Measurements from ENCODE around the gene CDCA3. TPM values are rescaled to one million over a fixed set of nuclear protein-coding genes. Genes with fewer than 3 reads are reported as not detected.

The CDCA3 gene
- total and polyA plus RNA-seq, 7 experiments from 2014 or later, result 0.64 to 55.6 (median 1.4) TPM; not detected in 1

DNA sequence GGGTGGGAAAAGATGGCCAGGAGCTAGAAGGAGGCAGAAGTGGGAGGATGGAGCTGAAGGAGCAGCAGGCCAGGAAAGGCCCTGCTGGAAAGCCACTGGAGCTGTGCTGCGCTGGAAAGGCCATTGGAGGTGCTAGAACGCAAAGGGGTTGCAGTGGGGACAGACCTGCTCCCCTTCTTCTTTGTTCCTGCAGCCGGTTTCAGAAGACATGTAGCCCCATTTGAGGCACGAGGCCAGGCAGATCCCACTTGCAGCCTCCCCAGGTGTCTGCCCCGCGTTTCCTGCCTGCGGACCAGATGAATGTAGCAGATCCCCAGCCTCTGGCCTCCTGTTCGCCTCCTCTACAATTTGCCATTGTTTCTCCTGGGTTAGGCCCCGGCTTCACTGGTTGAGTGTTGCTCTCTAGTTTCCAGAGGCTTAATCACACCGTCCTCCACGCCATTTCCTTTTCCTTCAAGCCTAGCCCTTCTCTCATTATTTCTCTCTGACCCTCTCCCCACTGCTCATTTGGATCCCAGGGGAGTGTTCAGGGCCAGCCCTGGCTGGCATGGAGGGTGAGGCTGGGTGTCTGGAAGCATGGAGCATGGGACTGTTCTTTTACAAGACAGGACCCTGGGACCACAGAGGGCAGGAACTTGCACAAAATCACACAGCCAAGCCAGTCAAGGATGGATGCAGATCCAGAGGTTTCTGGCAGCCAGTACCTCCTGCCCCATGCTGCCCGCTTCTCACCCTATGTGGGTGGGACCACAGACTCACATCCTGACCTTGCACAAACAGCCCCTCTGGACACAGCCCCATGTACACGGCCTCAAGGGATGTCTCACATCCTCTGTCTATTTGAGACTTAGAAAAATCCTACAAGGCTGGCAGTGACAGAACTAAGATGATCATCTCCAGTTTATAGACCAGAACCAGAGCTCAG lies 31.7 kb downstream of the CDCA3 start:
- Histone ChIP-seq H3K4me1 (ENCODE audit: control insufficient read depth in 2 of 2, insufficient read depth in 2 of 2, low read length in 2 of 2) (peaks cover 0 to 15% of the 10 kb centered on the region in 2 donors), H3K4me3 (ENCODE audit: low read length) (no peak overlapping the region), H3K36me3 (ENCODE audit: control insufficient read depth in 2 of 3, insufficient read depth in 3 of 3, low read length in 3 of 3) (peaks cover 0 to 61% (median 17%) of the 10 kb centered on the region in 3 experiments), H3K9me3 (ENCODE audit: control insufficient read depth in 2 of 3, low read length in 3 of 3) (no peaks in the 10 kb centered on the region), H3K27ac (ENCODE audit: low read depth, low read length) (no peak overlapping the region), H3K27me3 (ENCODE audit: control insufficient read depth in 2 of 2, insufficient read depth in 2 of 2, low read length in 2 of 2) (peaks cover 0 to 3% of the 10 kb centered on the region in 2 donors)
- DNase-seq, result no peak
- peak overlapping the region in 5 of 9 donors; percentile 10 to 65 (median 55) for H3K27ac Mint-ChIP-seq
- intact Hi-C loops (cut with micrococcal nuclease), result no loop called here
- no peak for ATAC-seq
- H3K27me3 Mint-ChIP-seq, result peaks cover 0 to 23% (median 9%) of the 10 kb centered on the region in 5 donors
- peaks cover 0 to 2% (median 0%) of the 10 kb centered on the region in 11 donors for H3K9me3 Mint-ChIP-seq
- ChIA-PET CTCF (interaction anchor here (1.9 kb wide), 1 partner anchor 66 kb away, joined by 4 read pairs; the partner anchor contains the start of gene MLF2), POLR2A (interaction anchor here (3.6 kb wide), 1 partner anchor 30 kb away, joined by 12 read pairs; the partner anchor contains the start of gene CD4)
- H3K4me3 Mint-ChIP-seq, result peak overlapping the region in 1 of 10 donors; percentile 30
- H3K36me3 Mint-ChIP-seq, result peaks cover 11 to 34% (median 19%) of the 10 kb centered on the region in 5 donors
- H3K4me1 Mint-ChIP-seq, result peaks cover 15 to 23% (median 20%) of the 10 kb centered on the region in 7 donors

GRCh38 chr12:6818645-6819044 lies 32.4 kb downstream of the CDCA3 start:
- DNase-seq, result no peak
- H3K27me3 Mint-ChIP-seq, result peaks cover 0 to 20% (median 9%) of the 10 kb centered on the region in 5 donors
- H3K4me3 ChIP-seq (ENCODE audit: low read length), result no peak overlapping the region
- H3K36me3 ChIP-seq (ENCODE audit: control insufficient read depth in 2 of 3, insufficient read depth in 3 of 3, low read length in 3 of 3), result peaks cover 0 to 68% (median 22%) of the 10 kb centered on the region in 3 experiments
- H3K27ac Mint-ChIP-seq, result peak overlapping the region in 2 of 9 donors; percentile 55 to 61
- no peak for ATAC-seq
- intact Hi-C loops (cut with micrococcal nuclease), result no loop called here
- peaks cover 15 to 25% (median 20%) of the 10 kb centered on the region in 7 donors for H3K4me1 Mint-ChIP-seq
- H3K27me3 ChIP-seq (ENCODE audit: control insufficient read depth in 2 of 2, insufficient read depth in 2 of 2, low read length in 2 of 2), result peaks cover 0 to 3% of the 10 kb centered on the region in 2 donors
- H3K4me3 Mint-ChIP-seq, result no peak overlapping the region
- H3K36me3 Mint-ChIP-seq, result peaks cover 11 to 40% (median 21%) of the 10 kb centered on the region in 5 donors
- CTCF ChIA-PET, result interaction anchor here (1.9 kb wide), 1 partner anchor 65 kb away, joined by 4 read pairs; the partner anchor contains the start of gene MLF2
- peaks cover 0 to 2% (median 0%) of the 10 kb centered on the region in 11 donors for H3K9me3 Mint-ChIP-seq
- no peak overlapping the region for H3K27ac ChIP-seq (ENCODE audit: low read depth, low read length)
- peaks cover 0 to 15% of the 10 kb centered on the region in 2 donors for H3K4me1 ChIP-seq (ENCODE audit: control insufficient read depth in 2 of 2, insufficient read depth in 2 of 2, low read length in 2 of 2)
- no peaks in the 10 kb centered on the region for H3K9me3 ChIP-seq (ENCODE audit: control insufficient read depth in 2 of 3, low read length in 3 of 3)
- POLR2A ChIA-PET, result interaction anchor here (0.6 kb wide), 1 partner anchor 65 kb away, joined by 3 read pairs; no protein-coding TSS in a partner anchor

GRCh38 chr12:6818222-6818621 lies 32.9 kb downstream of the CDCA3 start:
- H3K4me1 Mint-ChIP-seq, result peaks cover 15 to 27% (median 20%) of the 10 kb centered on the region in 7 donors
- H3K4me1 ChIP-seq (ENCODE audit: control insufficient read depth in 2 of 2, insufficient read depth in 2 of 2, low read length in 2 of 2), result peaks cover 0 to 15% of the 10 kb centered on the region in 2 donors
- peaks cover 0 to 18% (median 9%) of the 10 kb centered on the region in 5 donors for H3K27me3 Mint-ChIP-seq
- no peak overlapping the region for H3K4me3 Mint-ChIP-seq
- H3K9me3 ChIP-seq (ENCODE audit: control insufficient read depth in 2 of 3, low read length in 3 of 3), result no peaks in the 10 kb centered on the region
- H3K36me3 ChIP-seq (ENCODE audit: control insufficient read depth in 2 of 3, insufficient read depth in 3 of 3, low read length in 3 of 3), result peaks cover 0 to 69% (median 22%) of the 10 kb centered on the region in 3 experiments
- POLR2A ChIA-PET, result interaction anchor here (0.6 kb wide), 1 partner anchor 65 kb away, joined by 3 read pairs; no protein-coding TSS in a partner anchor
- ATAC-seq, result no peak
- CTCF ChIA-PET, result interaction anchor here (1.9 kb wide), 1 partner anchor 64 kb away, joined by 4 read pairs; the partner anchor contains the start of gene MLF2
- H3K36me3 Mint-ChIP-seq, result peaks cover 11 to 40% (median 24%) of the 10 kb centered on the region in 5 donors
- H3K27ac Mint-ChIP-seq, result peak overlapping the region in 2 of 9 donors; percentile 6 to 61
- peaks cover 0 to 2% (median 0%) of the 10 kb centered on the region in 11 donors for H3K9me3 Mint-ChIP-seq
- no peak for DNase-seq
- no peak overlapping the region for H3K4me3 ChIP-seq (ENCODE audit: low read length)
- intact Hi-C loops (cut with micrococcal nuclease), result no loop called here
- H3K27me3 ChIP-seq (ENCODE audit: control insufficient read depth in 2 of 2, insufficient read depth in 2 of 2, low read length in 2 of 2), result peaks cover 0 to 3% of the 10 kb centered on the region in 2 donors
- H3K27ac ChIP-seq (ENCODE audit: low read depth, low read length), result no peak overlapping the region

DNA sequence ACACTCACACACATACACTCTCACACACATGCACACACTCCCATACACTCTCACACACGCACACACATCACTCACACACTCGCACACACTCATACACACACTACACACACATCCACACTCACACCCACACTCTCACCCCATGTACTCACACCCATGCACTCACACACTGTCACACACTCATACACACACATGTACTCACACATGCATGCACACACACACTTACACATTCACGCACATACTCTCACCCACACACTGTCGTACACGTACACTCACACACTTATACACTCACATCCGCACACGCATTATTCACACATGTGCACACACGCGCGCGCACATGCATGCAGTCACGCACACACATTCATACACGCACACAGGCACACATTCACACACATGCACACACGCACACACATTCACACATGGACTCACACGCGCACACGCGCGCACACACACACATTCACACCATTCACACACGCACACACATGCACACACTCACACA lies 33.4 kb downstream of the CDCA3 start:
- H3K4me3 ChIP-seq (ENCODE audit: low read length), result no peak overlapping the region
- POLR2A ChIA-PET, result interaction anchor here (0.6 kb wide), 1 partner anchor 64 kb away, joined by 3 read pairs; no protein-coding TSS in a partner anchor
- H3K27ac Mint-ChIP-seq, result peak overlapping the region in 4 of 9 donors; percentile 4 to 73 (median 34)

DNA sequence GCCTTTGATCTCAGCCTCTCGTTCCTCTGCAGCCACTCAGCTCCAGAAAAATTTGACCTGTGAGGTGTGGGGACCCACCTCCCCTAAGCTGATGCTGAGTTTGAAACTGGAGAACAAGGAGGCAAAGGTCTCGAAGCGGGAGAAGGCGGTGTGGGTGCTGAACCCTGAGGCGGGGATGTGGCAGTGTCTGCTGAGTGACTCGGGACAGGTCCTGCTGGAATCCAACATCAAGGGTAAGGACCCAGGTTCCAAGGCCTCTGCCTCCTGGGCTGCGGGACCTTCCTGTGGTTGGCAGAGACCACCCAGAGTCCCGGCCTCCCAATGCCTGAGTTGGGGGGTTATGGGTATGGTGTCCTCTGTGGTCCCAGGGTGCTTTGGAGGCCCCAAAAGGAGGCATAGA lies 34.0 kb downstream of the CDCA3 start:
- Mint-ChIP-seq H3K36me3 (peaks cover 11 to 40% (median 24%) of the 10 kb centered on the region in 5 donors), H3K4me3 (no peak overlapping the region), H3K4me1 (peaks cover 13 to 27% (median 20%) of the 10 kb centered on the region in 7 donors), H3K27me3 (peaks cover 0 to 7% (median 4%) of the 10 kb centered on the region in 5 donors), H3K9me3 (peaks cover 0 to 2% (median 0%) of the 10 kb centered on the region in 11 donors), H3K27ac (peak overlapping the region in 1 of 9 donors; percentile 51)
- Histone ChIP-seq H3K27ac (ENCODE audit: low read depth, low read length) (no peak overlapping the region), H3K4me1 (ENCODE audit: control insufficient read depth in 2 of 2, insufficient read depth in 2 of 2, low read length in 2 of 2) (peaks cover 0 to 13% of the 10 kb centered on the region in 2 donors), H3K9me3 (ENCODE audit: control insufficient read depth in 2 of 3, low read length in 3 of 3) (no peaks in the 10 kb centered on the region), H3K36me3 (ENCODE audit: control insufficient read depth in 2 of 3, insufficient read depth in 3 of 3, low read length in 3 of 3) (peaks cover 0 to 69% (median 22%) of the 10 kb centered on the region in 3 experiments), H3K27me3 (ENCODE audit: control insufficient read depth in 2 of 2, insufficient read depth in 2 of 2, low read length in 2 of 2) (peaks cover 0 to 2% of the 10 kb centered on the region in 2 donors), H3K4me3 (ENCODE audit: low read length) (no peak overlapping the region)
- POLR2A ChIA-PET, result interaction anchor here (0.6 kb wide), 1 partner anchor 28 kb away, joined by 3 read pairs; no protein-coding TSS in a partner anchor
- ATAC-seq, result no peak
- intact Hi-C loops (cut with micrococcal nuclease), result no loop called here
- DNase-seq, result no peak
- CTCF ChIA-PET, result interaction anchor here (1.1 to 1.5 kb wide), 3 partner anchors 8 to 64 kb away, joined by 3 to 5 read pairs (median 4); partner anchors contain the start of gene MLF2

More for the DNA sequence above, 33.4 kb downstream of the CDCA3 start:
- Histone ChIP-seq H3K4me1 (ENCODE audit: control insufficient read depth in 2 of 2, insufficient read depth in 2 of 2, low read length in 2 of 2) (peaks cover 0 to 15% of the 10 kb centered on the region in 2 donors), H3K27me3 (ENCODE audit: control insufficient read depth in 2 of 2, insufficient read depth in 2 of 2, low read length in 2 of 2) (peaks cover 0 to 3% of the 10 kb centered on the region in 2 donors), H3K9me3 (ENCODE audit: control insufficient read depth in 2 of 3, low read length in 3 of 3) (no peaks in the 10 kb centered on the region), H3K27ac (ENCODE audit: low read depth, low read length) (no peak overlapping the region), H3K36me3 (ENCODE audit: control insufficient read depth in 2 of 3, insufficient read depth in 3 of 3, low read length in 3 of 3) (peaks cover 0 to 69% (median 22%) of the 10 kb centered on the region in 3 experiments)
- H3K9me3 Mint-ChIP-seq, result peaks cover 0 to 2% (median 0%) of the 10 kb centered on the region in 11 donors
- peaks cover 0 to 13% (median 4%) of the 10 kb centered on the region in 5 donors for H3K27me3 Mint-ChIP-seq
- H3K36me3 Mint-ChIP-seq, result peaks cover 11 to 40% (median 24%) of the 10 kb centered on the region in 5 donors
- DNase-seq, result no peak
- H3K4me1 Mint-ChIP-seq, result peaks cover 15 to 27% (median 20%) of the 10 kb centered on the region in 7 donors
- intact Hi-C loops (cut with micrococcal nuclease), result no loop called here
- H3K4me3 Mint-ChIP-seq, result no peak overlapping the region
- CTCF ChIA-PET, result interaction anchor here (1.5 kb wide), 1 partner anchor 8 kb away, joined by 4 read pairs; no protein-coding TSS in a partner anchor
- no peak for ATAC-seq

Data from naive thymus-derived CD4-positive, alpha-beta T cell (primary cell).